NCI-H526 treated with DMSO at 0.1 percent for 48 hours (cell line): ENCODE data around the gene ART5.
"Not testable (repeated sequence)": the region's sequence is repeated elsewhere in the genome, so short reads cannot be mapped to it uniquely, and the experiment has no call there.

Source experiments
- DNase-seq: peaks from one replicate; lab custom pipeline; 2025; lab: John Stamatoyannopoulos, UW

ART5 gene

GRCh38 chr11:3657331-3657730 is 15.5 kb upstream of the ART5 start:
- DNase-seq, result not testable (repeated sequence)

GRCh38 chr11:3655547-3655946 is 13.8 kb upstream of the ART5 start:
- DNase-seq, result no peak

GRCh38 chr11:3652514-3652913 is 10.7 kb upstream of the ART5 start:
- DNase-seq, result not testable (repeated sequence)

GRCh38 chr11:3649374-3649773 is 7.6 kb upstream of the ART5 start:
- not testable (repeated sequence) for DNase-seq

- not testable (repeated sequence) for DNase-seq
Observed at GRCh38 chr11:3648843-3649242, 7.1 kb upstream of the ART5 start.

- DNase-seq, result no peak
Observed at GRCh38 chr11:3645552-3645951, 3.8 kb upstream of the ART5 start.

GRCh38 chr11:3644817-3645235 is 3.0 kb upstream of the ART5 start, which contains the start of gene ART1:
Gene ART1 (plus strand): TSS chr11:3645128. CDS start chr11:3659214, 14,086 bp downstream.
- no peak for DNase-seq

- DNase-seq, result not testable (repeated sequence)
Observed at GRCh38 chr11:3643102-3643546, 1.3 kb upstream of the ART5 start.

GRCh38 chr11:3642071-3642951 is 519 bp upstream of the ART5 start:
- DNase-seq, result peak; percentile 93

GRCh38 chr11:3641191-3641590 is 601 bp downstream of the ART5 start:
- DNase-seq, result no peak

GRCh38 chr11:3639841-3640240 is 2.0 kb downstream of the ART5 start:
- no peak for DNase-seq

- DNase-seq, result no peak
Observed at GRCh38 chr11:3638513-3638912, 3.3 kb downstream of the ART5 start.

GRCh38 chr11:3637201-3637600 is 4.6 kb downstream of the ART5 start:
- DNase-seq, result no peak

GRCh38 chr11:3635641-3636375 is 6.0 kb downstream of the ART5 start:
- DNase-seq, result no peak

GRCh38 chr11:3632070-3632660 is 9.6 kb downstream of the ART5 start:
- DNase-seq, result no peak

- no peak for DNase-seq
Observed at GRCh38 chr11:3631331-3631730, 10.5 kb downstream of the ART5 start.

GRCh38 chr11:3627291-3627690 is 14.5 kb downstream of the ART5 start:
- DNase-seq, result no peak

- no peak for DNase-seq
Observed at GRCh38 chr11:3626250-3626960, 15.4 kb downstream of the ART5 start.

GRCh38 chr11:3623767-3624458 is 17.9 kb downstream of the ART5 start:
- peak; percentile 44 for DNase-seq

- no peak for DNase-seq
Observed at GRCh38 chr11:3623121-3623520, 18.7 kb downstream of the ART5 start.

GRCh38 chr11:3622521-3622920 is 19.3 kb downstream of the ART5 start:
- DNase-seq, result no peak
